ENCODE results near the gene HECW1.
"Not testable (repeated sequence)": the region's sequence is repeated elsewhere in the genome, so short reads cannot be mapped to it uniquely, and the experiment has no call there.

The HECW1 gene

GRCh38 chr7:43112459-43112940 lies at the start of gene HECW1:
HECW1 (plus strand) TSS chr7:43112647; CDS start chr7:43243906, 131,259 bp downstream.
- Mint-ChIP-seq H3K27ac (no peak within 1 kb of the TSS), H3K27me3 (peaks cover 80% of the 10 kb centered on the region), H3K9me3 (no peaks in the 10 kb centered on the region), H3K36me3 (no peaks in the 10 kb centered on the region), H3K4me3 (no peak within 1 kb of the TSS), H3K4me1 (peaks cover 7% of the 10 kb centered on the region)
- no peak for ATAC-seq

- H3K27ac Mint-ChIP-seq: no peak overlapping the region
- peaks cover 11% of the 10 kb centered on the region for H3K27me3 Mint-ChIP-seq
- H3K36me3 Mint-ChIP-seq: no peaks in the 10 kb centered on the region
- peaks cover 7% of the 10 kb centered on the region for H3K4me1 Mint-ChIP-seq
- no peak overlapping the region for H3K4me3 Mint-ChIP-seq
- ATAC-seq: no peak
- H3K9me3 Mint-ChIP-seq: no peaks in the 10 kb centered on the region
These were observed 40.8 kb upstream of the HECW1 start for GRCh38 chr7:43071604-43072003.

GRCh38 chr7:43072530-43072929 lies 39.9 kb upstream of the HECW1 start:
- Mint-ChIP-seq H3K27ac (peak overlapping the region; percentile 13), H3K4me1 (peaks cover 7% of the 10 kb centered on the region), H3K4me3 (no peak overlapping the region), H3K9me3 (peaks cover under 1% of the 10 kb centered on the region), H3K36me3 (no peaks in the 10 kb centered on the region), H3K27me3 (peaks cover 18% of the 10 kb centered on the region)
- ATAC-seq: no peak

DNA sequence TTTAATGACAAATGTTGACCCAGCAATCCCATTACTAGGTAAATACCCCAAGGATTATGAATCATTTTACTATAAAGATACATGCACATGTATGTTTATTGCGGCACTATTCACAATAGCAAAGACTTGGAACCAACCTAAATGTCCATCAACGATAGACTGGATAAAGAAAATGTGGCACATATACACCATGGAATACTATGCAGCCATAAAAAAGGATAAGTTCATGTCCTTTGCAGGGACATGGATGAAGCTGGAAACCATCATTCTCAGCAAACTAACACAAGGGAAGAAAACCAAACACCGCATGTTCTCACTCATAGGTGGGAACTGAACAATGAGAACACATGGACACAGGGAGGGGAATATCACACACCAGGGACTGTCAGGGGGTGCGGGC lies 38.6 kb upstream of the HECW1 start:
- H3K36me3 Mint-ChIP-seq, H3K4me1 Mint-ChIP-seq, H3K4me3 Mint-ChIP-seq, ATAC-seq, H3K27ac Mint-ChIP-seq, H3K9me3 Mint-ChIP-seq: not testable (repeated sequence)
- H3K27me3 Mint-ChIP-seq: peaks cover 19% of the 10 kb centered on the region

GRCh38 chr7:43076189-43076605 lies 36.2 kb upstream of the HECW1 start:
- peak; percentile 50 for ATAC-seq
- H3K9me3 Mint-ChIP-seq: peaks cover 3% of the 10 kb centered on the region
- no peak overlapping the region for H3K27ac Mint-ChIP-seq
- H3K27me3 Mint-ChIP-seq: peaks cover 30% of the 10 kb centered on the region
- peaks cover 7% of the 10 kb centered on the region for H3K4me1 Mint-ChIP-seq
- no peaks in the 10 kb centered on the region for H3K36me3 Mint-ChIP-seq
- no peak overlapping the region for H3K4me3 Mint-ChIP-seq

DNA sequence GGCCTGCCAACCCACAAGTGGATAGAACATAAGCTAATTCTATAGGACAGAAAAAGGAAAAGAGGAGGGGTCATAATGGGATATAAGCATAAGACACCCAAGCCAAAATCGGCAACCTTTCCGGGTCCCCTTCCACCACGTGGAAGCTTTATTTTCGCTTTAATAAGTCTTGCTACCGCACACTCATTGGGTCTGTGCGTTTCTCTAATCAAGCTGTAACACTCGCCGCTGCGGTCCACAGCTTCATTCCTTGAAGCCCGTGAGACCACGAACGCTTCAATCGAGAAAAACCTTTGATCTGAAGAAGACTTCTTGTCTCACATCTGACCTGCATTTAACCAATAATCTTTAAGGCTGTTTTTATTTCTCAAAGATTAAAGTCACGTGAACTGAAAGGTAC lies 35.8 kb upstream of the HECW1 start:
- no peaks in the 10 kb centered on the region for H3K36me3 Mint-ChIP-seq
- peaks cover 30% of the 10 kb centered on the region for H3K27me3 Mint-ChIP-seq
- H3K27ac Mint-ChIP-seq: no peak overlapping the region
- H3K9me3 Mint-ChIP-seq: peaks cover 3% of the 10 kb centered on the region
- H3K4me1 Mint-ChIP-seq: peaks cover 7% of the 10 kb centered on the region
- ATAC-seq: no peak
- no peak overlapping the region for H3K4me3 Mint-ChIP-seq

DNA sequence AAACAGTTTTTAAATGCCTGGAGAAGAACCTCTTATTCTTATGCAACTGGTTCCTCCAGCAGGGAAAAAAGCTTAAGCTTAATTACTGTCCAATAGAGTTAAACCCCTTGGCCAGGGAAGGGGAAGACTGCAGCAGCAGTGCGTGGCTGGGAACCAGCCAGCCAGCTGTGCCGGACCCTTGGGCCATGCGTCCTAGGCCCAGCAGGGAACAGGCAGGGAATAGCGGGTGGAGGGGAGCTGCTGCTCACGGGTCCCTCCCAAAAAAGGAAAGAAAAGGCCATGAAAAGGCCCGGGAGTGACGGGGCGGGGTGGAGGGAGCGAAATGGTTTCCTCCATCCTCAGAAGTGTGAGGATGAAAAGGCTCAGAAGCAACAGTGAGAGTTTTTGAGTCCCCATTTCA lies 35.2 kb upstream of the HECW1 start:
- Mint-ChIP-seq H3K4me3 (no peak overlapping the region), H3K27me3 (peaks cover 35% of the 10 kb centered on the region), H3K27ac (no peak overlapping the region), H3K9me3 (peaks cover 3% of the 10 kb centered on the region), H3K4me1 (peaks cover 1% of the 10 kb centered on the region), H3K36me3 (no peaks in the 10 kb centered on the region)
- ATAC-seq: no peak

- H3K4me3 Mint-ChIP-seq: no peak overlapping the region
- H3K9me3 Mint-ChIP-seq: peaks cover 3% of the 10 kb centered on the region
- no peak overlapping the region for H3K27ac Mint-ChIP-seq
- peaks cover 41% of the 10 kb centered on the region for H3K27me3 Mint-ChIP-seq
- no peaks in the 10 kb centered on the region for H3K36me3 Mint-ChIP-seq
- H3K4me1 Mint-ChIP-seq: no peaks in the 10 kb centered on the region
- ATAC-seq: no peak
These were observed 34.6 kb upstream of the HECW1 start for GRCh38 chr7:43077732-43078391.

DNA sequence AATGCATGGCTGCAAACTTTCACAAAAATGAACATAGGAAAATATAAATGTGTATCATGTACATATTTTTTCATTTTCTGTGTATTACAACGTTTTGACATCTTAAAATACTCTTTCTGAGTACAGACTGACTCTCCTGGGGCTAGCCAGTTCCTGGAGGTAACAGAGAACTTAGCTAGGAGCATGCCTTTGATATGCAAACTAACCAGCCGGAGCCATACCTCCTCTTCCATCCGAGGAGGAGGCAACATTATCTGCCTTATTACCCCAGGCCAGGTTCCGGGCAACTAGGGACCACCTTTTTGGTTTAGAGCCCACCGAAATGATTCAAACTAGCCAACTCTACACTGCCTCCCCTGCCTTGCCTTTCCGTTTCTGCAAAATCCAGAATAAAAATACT lies 33.7 kb upstream of the HECW1 start:
- H3K27ac Mint-ChIP-seq: no peak overlapping the region
- H3K4me3 Mint-ChIP-seq: no peak overlapping the region
- no peak for ATAC-seq
- H3K36me3 Mint-ChIP-seq: no peaks in the 10 kb centered on the region
- peaks cover 3% of the 10 kb centered on the region for H3K9me3 Mint-ChIP-seq
- H3K27me3 Mint-ChIP-seq: peaks cover 45% of the 10 kb centered on the region
- no peaks in the 10 kb centered on the region for H3K4me1 Mint-ChIP-seq

- Mint-ChIP-seq H3K36me3 (no peaks in the 10 kb centered on the region), H3K4me1 (no peaks in the 10 kb centered on the region), H3K27me3 (peaks cover 72% of the 10 kb centered on the region), H3K9me3 (peaks cover 3% of the 10 kb centered on the region), H3K27ac (no peak overlapping the region), H3K4me3 (no peak overlapping the region)
- ATAC-seq: no peak
These were observed 30.8 kb upstream of the HECW1 start for GRCh38 chr7:43081603-43082002.

DNA sequence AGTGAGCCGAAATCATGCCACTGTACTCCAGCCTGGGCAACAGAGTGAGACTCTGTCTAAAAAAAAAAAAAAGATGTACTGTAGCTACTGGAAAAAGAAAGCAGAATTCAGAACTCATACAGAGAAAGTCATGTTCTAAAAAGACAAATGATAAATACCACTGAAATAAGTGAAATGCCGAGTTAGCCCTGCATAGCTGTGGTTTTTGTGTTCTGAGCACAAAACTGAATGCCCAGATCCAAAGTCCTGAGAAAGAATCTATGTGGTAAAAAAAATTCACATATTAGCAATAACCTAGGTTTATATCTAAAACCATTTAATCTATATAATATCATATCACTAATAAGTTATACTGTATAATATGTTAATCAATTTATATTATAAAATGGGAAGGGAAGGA lies 29.3 kb upstream of the HECW1 start:
- peaks cover 3% of the 10 kb centered on the region for H3K9me3 Mint-ChIP-seq
- ATAC-seq: no peak
- H3K27me3 Mint-ChIP-seq: peaks cover 61% of the 10 kb centered on the region

GRCh38 chr7:43085017-43085416 lies 27.4 kb upstream of the HECW1 start:
- Mint-ChIP-seq H3K36me3 (no peaks in the 10 kb centered on the region), H3K4me3 (no peak overlapping the region), H3K27me3 (peaks cover 59% of the 10 kb centered on the region), H3K4me1 (no peaks in the 10 kb centered on the region), H3K9me3 (peaks cover 6% of the 10 kb centered on the region), H3K27ac (no peak overlapping the region)
- no peak for ATAC-seq

More for the DNA sequence above, 29.3 kb upstream of the HECW1 start:
- Mint-ChIP-seq H3K27ac (no peak overlapping the region), H3K4me1 (no peaks in the 10 kb centered on the region), H3K4me3 (no peak overlapping the region), H3K36me3 (no peaks in the 10 kb centered on the region)

GRCh38 chr7:43085992-43086391 lies 26.5 kb upstream of the HECW1 start:
- Mint-ChIP-seq H3K4me1 (no peaks in the 10 kb centered on the region), H3K27me3 (peaks cover 56% of the 10 kb centered on the region)
- ATAC-seq: no peak

DNA sequence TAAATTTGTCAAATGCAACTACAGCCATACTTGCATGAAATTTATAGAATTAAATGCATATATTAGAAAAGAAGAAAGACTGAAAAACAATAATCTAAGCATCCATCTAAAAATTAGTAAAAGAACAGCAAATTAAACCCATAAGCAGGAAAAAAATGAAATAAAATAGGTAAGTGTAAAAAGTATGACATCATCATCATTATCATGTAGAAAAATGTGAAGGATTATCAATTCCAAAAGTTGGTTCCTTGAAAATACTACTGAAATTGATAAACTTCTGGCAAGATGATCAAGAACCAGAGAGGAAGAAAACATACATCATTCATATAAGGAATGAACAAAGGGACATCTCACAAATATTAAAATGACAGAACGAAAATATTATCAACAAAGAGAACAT lies 19.6 kb upstream of the HECW1 start:
- H3K9me3 Mint-ChIP-seq: peaks cover 17% of the 10 kb centered on the region
- H3K36me3 Mint-ChIP-seq: no peaks in the 10 kb centered on the region
- H3K27ac Mint-ChIP-seq: no peak overlapping the region
- H3K27me3 Mint-ChIP-seq: peaks cover 27% of the 10 kb centered on the region
- H3K4me1 Mint-ChIP-seq: no peaks in the 10 kb centered on the region
- no peak overlapping the region for H3K4me3 Mint-ChIP-seq
- ATAC-seq: no peak

More at GRCh38 chr7:43085992-43086391, 26.5 kb upstream of the HECW1 start:
- Mint-ChIP-seq H3K27ac (no peak overlapping the region), H3K4me3 (no peak overlapping the region), H3K36me3 (no peaks in the 10 kb centered on the region), H3K9me3 (peaks cover 6% of the 10 kb centered on the region)

- Mint-ChIP-seq H3K27me3 (peaks cover 11% of the 10 kb centered on the region), H3K9me3 (peaks cover 14% of the 10 kb centered on the region)
These were observed 15.6 kb upstream of the HECW1 start for GRCh38 chr7:43096875-43097274.

DNA sequence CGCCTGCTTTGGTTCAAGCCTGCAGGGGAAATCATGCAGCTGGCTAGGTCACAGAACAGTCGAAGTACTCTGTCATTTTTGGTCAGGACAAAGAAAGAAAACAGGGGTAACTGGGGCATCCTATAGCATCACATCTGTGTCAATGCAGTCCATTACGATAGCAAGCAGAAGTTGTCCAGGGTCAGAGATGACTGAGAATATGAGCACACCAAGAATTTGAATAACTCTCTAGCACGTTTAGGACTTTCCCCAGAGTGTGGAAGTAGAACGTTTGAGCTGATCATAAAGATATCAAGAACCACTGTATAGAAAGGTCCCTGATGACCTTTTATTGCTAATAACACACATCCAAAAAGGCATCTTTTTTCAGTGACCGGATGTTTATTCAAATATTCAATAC lies 12.7 kb upstream of the HECW1 start:
- Mint-ChIP-seq H3K4me3 (no peak overlapping the region), H3K9me3 (peaks cover 14% of the 10 kb centered on the region), H3K4me1 (no peaks in the 10 kb centered on the region), H3K27ac (no peak overlapping the region), H3K27me3 (peaks cover 16% of the 10 kb centered on the region), H3K36me3 (no peaks in the 10 kb centered on the region)
- no peak for ATAC-seq

More at GRCh38 chr7:43096875-43097274, 15.6 kb upstream of the HECW1 start:
- H3K36me3 Mint-ChIP-seq: no peaks in the 10 kb centered on the region
- no peak overlapping the region for H3K27ac Mint-ChIP-seq
- ATAC-seq: no peak
- H3K4me3 Mint-ChIP-seq: no peak overlapping the region
- H3K4me1 Mint-ChIP-seq: no peaks in the 10 kb centered on the region
